Renal pelvis (tissue), 4 donors: ENCODE data around the gene MYO15B. TPM values are rescaled to one million over a fixed set of nuclear protein-coding genes. Genes with fewer than 3 reads are reported as not detected.
"Not testable (repeated sequence)": the region's sequence is repeated elsewhere in the genome, so short reads cannot be mapped to it uniquely, and the experiment has no call there.

Source experiments
- DNase-seq: peaks from one replicate; pipeline ENCODE4 v3.0.0-alpha.2; 2013
- polyA plus RNA-seq, 3 donors: library from polyadenylated mRNA; unstranded; fragments of 120-200 nt; gene quantifications; one replicate each; pipeline ENCODE4 v1.2.1, GENCODE V29; 2013; ENCODE audit not compliant: insufficient read length in 3 of 3

The MYO15B gene
- polyA plus RNA-seq, 3 donors: 130 to 193 (median 175) TPM

GRCh38 chr17:75637143-75637538 lies 49.5 kb downstream of the MYO15B start:
- DNase-seq: no peak

GRCh38 chr17:75637551-75637950 lies 50.0 kb downstream of the MYO15B start:
- DNase-seq: no peak

GRCh38 chr17:75638039-75638438 lies 50.4 kb downstream of the MYO15B start:
- not testable (repeated sequence) for DNase-seq

GRCh38 chr17:75638893-75639292 lies 51.3 kb downstream of the MYO15B start:
- DNase-seq: no peak

- DNase-seq: no peak
These were observed 51.7 kb downstream of the MYO15B start for GRCh38 chr17:75639327-75639726.

- DNase-seq: peak; percentile 52
These were observed 52.4 kb downstream of the MYO15B start for GRCh38 chr17:75639771-75640555.

- DNase-seq: no peak
These were observed 53.0 kb downstream of the MYO15B start for GRCh38 chr17:75640556-75641119.

GRCh38 chr17:75641343-75641742 lies 53.7 kb downstream of the MYO15B start:
- no peak for DNase-seq

GRCh38 chr17:75642182-75642783 lies 54.7 kb downstream of the MYO15B start:
- DNase-seq: no peak

- no peak for DNase-seq
These were observed 55.4 kb downstream of the MYO15B start for GRCh38 chr17:75642784-75643642.

- DNase-seq: no peak
These were observed 56.0 kb downstream of the MYO15B start for GRCh38 chr17:75643643-75644017.

- peak; percentile 46 for DNase-seq
These were observed 57.9 kb downstream of the MYO15B start for GRCh38 chr17:75645501-75645888.

- peak; percentile 76 for DNase-seq
These were observed 58.5 kb downstream of the MYO15B start for GRCh38 chr17:75645889-75646637.

- DNase-seq: no peak
These were observed 59.0 kb downstream of the MYO15B start for GRCh38 chr17:75646638-75646992.

GRCh38 chr17:75647061-75647460 lies 59.5 kb downstream of the MYO15B start:
- DNase-seq: no peak

- DNase-seq: no peak
These were observed 60.3 kb downstream of the MYO15B start for GRCh38 chr17:75647921-75648320.

- no peak for DNase-seq
These were observed 62.1 kb downstream of the MYO15B start for GRCh38 chr17:75649687-75650086.

- DNase-seq: no peak
These were observed 63.3 kb downstream of the MYO15B start for GRCh38 chr17:75650874-75651273.

- DNase-seq: no peak
These were observed 64.7 kb downstream of the MYO15B start for GRCh38 chr17:75652341-75652740.

- DNase-seq: no peak
These were observed 65.4 kb downstream of the MYO15B start for GRCh38 chr17:75652934-75653549.

- DNase-seq: no peak
These were observed 66.6 kb downstream of the MYO15B start for GRCh38 chr17:75654176-75654575.
